Smooth muscle cell (in vitro differentiated cells): ENCODE results near the gene RNF187. TPM values are rescaled to one million over a fixed set of nuclear protein-coding genes. Genes with fewer than 3 reads are reported as not detected.

Source experiments
- DNase-seq: peaks from one replicate; lab custom pipeline; 2025; ENCODE audit not compliant: unreplicated experiment; lab: John Stamatoyannopoulos, UW
- H2AFZ ChIP-seq: fragments of 200-600 bp; sonication (generic); 2 replicates; pipeline ENCODE4 v1.6.0; 2016; ENCODE audit warnings: antibody characterized with exemption, low read depth, mild to moderate bottlenecking
- H3F3A ChIP-seq: fragments of 200-600 bp; sonication (generic); 2 replicates; pipeline ENCODE4 v1.6.0; 2017; ENCODE audit warnings: antibody characterized with exemption, low read depth
- H3K27ac ChIP-seq: fragments of 200-600 bp; sonication (generic); 2 replicates; pipeline ENCODE4 v1.5.1; 2016; ENCODE audit warnings: low read depth, mild to moderate bottlenecking
- H3K27me3 ChIP-seq: fragments of 200-600 bp; sonication (generic); 2 replicates; pipeline ENCODE4 v1.6.1; 2016; ENCODE audit warnings: low read depth, mild to moderate bottlenecking
- H3K36me3 ChIP-seq: fragments of 200-600 bp; sonication (generic); 2 replicates; pipeline ENCODE4 v1.5.1; 2016; ENCODE audit warnings: low read depth
- H3K4me1 ChIP-seq: fragments of 200-600 bp; sonication (generic); 2 replicates; pipeline ENCODE4 v1.5.1; 2016; ENCODE audit warnings: low read depth
- H3K4me2 ChIP-seq: fragments of 200-600 bp; sonication (generic); 2 replicates; pipeline ENCODE4 v1.6.0; 2016; ENCODE audit warnings: mild to moderate bottlenecking
- H3K4me3 ChIP-seq: fragments of 200-600 bp; sonication (generic); 2 replicates; pipeline ENCODE4 v1.5.1; 2016; ENCODE audit warnings: mild to moderate bottlenecking
- H3K79me2 ChIP-seq: fragments of 200-600 bp; sonication (generic); 2 replicates; pipeline ENCODE4 v1.6.0; 2016; ENCODE audit warnings: low read depth, mild to moderate bottlenecking
- H3K9ac ChIP-seq: fragments of 200-600 bp; sonication (generic); 2 replicates; pipeline ENCODE4 v1.6.0; 2016; ENCODE audit warnings: low read depth
- H3K9me3 ChIP-seq: fragments of 200-600 bp; sonication (generic); replicated peaks from 2 replicates; pipeline ENCODE4 v1.5.1; 2016; ENCODE audit warnings: low read depth
- H4K20me1 ChIP-seq: fragments of 200-600 bp; sonication (generic); 2 replicates; pipeline ENCODE4 v1.6.0; 2016; ENCODE audit warnings: low read depth
- CTCF ChIP-seq: fragments of 200-600 bp; sonication (generic); IDR thresholded peaks from 2 replicates; pipeline ENCODE4 v1.5.1; 2017; ENCODE audit warnings: borderline replicate concordance, mild to moderate bottlenecking, antibody characterized with exemption; ENCODE audit not compliant: insufficient read depth, poor library complexity, severe bottlenecking
- WGBS: methylation state at CpG from one replicate; pipeline ENCODE4 v1.1.7; 2016; ENCODE audit warnings: low lambda C conversion rate; 5-methylcytosine and 5-hydroxymethylcytosine counted together
- polyA plus RNA-seq: library from polyadenylated mRNA; unstranded; fragments of >200 nt; fragmentation: Nextera tagmentation; extraction: Ambion mirVana; gene quantifications from 2 replicates; pipeline ENCODE4 v1.2.1, GENCODE V29; 2016
- total RNA-seq: library from RNA; depleted of rRNA; stranded (reverse); fragments of >200 nt; gene quantifications from 2 replicates; pipeline ENCODE4 v1.2.3, GENCODE V29; 2014

The RNF187 gene
- total and polyA plus RNA-seq, 2 experiments from 2014 or later, result 35.9 to 150 TPM

- no peak for TF ChIP-seq CTCF
- Histone ChIP-seq H3K4me1 (peaks cover 13% of the 10 kb centered on the region), H3K4me2 (no peak overlapping the region), H3K9me3 (no peaks in the 10 kb centered on the region), H2AFZ (no peak overlapping the region), H3K9ac (no peak overlapping the region), H3K79me2 (peaks cover 10% of the 10 kb centered on the region), H3F3A (peaks cover 8% of the 10 kb centered on the region), H3K4me3 (no peak overlapping the region), H3K27ac (no peak overlapping the region), H4K20me1 (peaks cover 4% of the 10 kb centered on the region), H3K27me3 (peaks cover 21% of the 10 kb centered on the region), H3K36me3 (no peaks in the 10 kb centered on the region)
- 91% methylated on average over 10 of the region's 10 CpGs for whole genome bisulfite sequencing
- no peak for DNase-seq
Measured at GRCh38 chr1:228452194-228453021, 34.8 kb upstream of the RNF187 start.

GRCh38 chr1:228453022-228453560 is 34.1 kb upstream of the RNF187 start:
- 85% methylated on average over 10 of the region's 10 CpGs for WGBS
- H3K4me2 ChIP-seq, result no peak overlapping the region
- no peak overlapping the region for H3K9ac ChIP-seq
- H3K9me3 ChIP-seq, result no peaks in the 10 kb centered on the region
- peaks cover 13% of the 10 kb centered on the region for H3K4me1 ChIP-seq
- no peaks in the 10 kb centered on the region for H3K36me3 ChIP-seq
- no peak for DNase-seq
- H4K20me1 ChIP-seq, result peaks cover 4% of the 10 kb centered on the region
- H3K27me3 ChIP-seq, result peaks cover 14% of the 10 kb centered on the region
- TF ChIP-seq CTCF, result no peak
- no peak overlapping the region for H3K27ac ChIP-seq
- peaks cover 8% of the 10 kb centered on the region for H3F3A ChIP-seq
- H3K4me3 ChIP-seq, result no peak overlapping the region
- no peak overlapping the region for H2AFZ ChIP-seq
- H3K79me2 ChIP-seq, result peaks cover 10% of the 10 kb centered on the region

DNA sequence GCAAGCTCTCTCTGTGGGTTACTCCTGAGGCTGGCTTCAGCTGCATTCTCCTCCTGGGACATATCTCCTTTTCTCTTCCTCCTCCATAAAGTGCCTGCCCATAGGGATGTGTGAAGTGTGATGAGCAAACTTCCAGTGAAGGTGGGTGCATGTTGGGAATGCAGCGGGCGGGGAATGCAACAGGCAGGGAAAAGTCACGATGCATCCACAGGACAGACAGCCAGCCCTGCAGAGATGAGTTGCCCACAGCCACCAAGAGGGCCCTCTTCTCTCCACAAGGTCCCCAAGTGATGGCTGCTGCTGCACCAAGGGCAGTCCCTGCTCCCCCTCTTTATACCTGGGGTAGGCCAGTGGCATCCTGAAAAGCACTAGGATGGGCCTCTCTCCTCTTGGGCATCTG is 33.6 kb upstream of the RNF187 start:
- Histone ChIP-seq H3K9me3 (no peaks in the 10 kb centered on the region), H3K27ac (no peak overlapping the region), H3K79me2 (peaks cover 10% of the 10 kb centered on the region), H3K4me2 (no peak overlapping the region), H4K20me1 (peaks cover 4% of the 10 kb centered on the region), H3F3A (peaks cover 8% of the 10 kb centered on the region), H3K4me1 (peaks cover 13% of the 10 kb centered on the region), H2AFZ (no peak overlapping the region), H3K9ac (no peak overlapping the region), H3K4me3 (no peak overlapping the region), H3K36me3 (no peaks in the 10 kb centered on the region), H3K27me3 (peaks cover 11% of the 10 kb centered on the region)
- DNase-seq, result no peak
- WGBS, result 88% methylated on average over 3 of the region's 3 CpGs
- no peak for TF ChIP-seq CTCF

GRCh38 chr1:228454238-228454637 is 32.9 kb upstream of the RNF187 start:
- DNase-seq, result no peak
- 59% methylated on average over 1 of the region's 1 CpG for WGBS
- no peak for TF ChIP-seq CTCF
- Histone ChIP-seq H3K27me3 (peaks cover 11% of the 10 kb centered on the region), H3K36me3 (no peaks in the 10 kb centered on the region), H3K9ac (no peak overlapping the region), H2AFZ (no peak overlapping the region), H3K4me1 (peaks cover 13% of the 10 kb centered on the region), H4K20me1 (peaks cover 4% of the 10 kb centered on the region), H3K4me2 (no peak overlapping the region), H3K9me3 (no peaks in the 10 kb centered on the region), H3K27ac (no peak overlapping the region), H3K79me2 (peaks cover 10% of the 10 kb centered on the region), H3F3A (peaks cover 8% of the 10 kb centered on the region), H3K4me3 (no peak overlapping the region)
